Endometrial microvascular endothelial cells (primary cell): ENCODE results near the gene RPS6KA4. TPM values are rescaled to one million over a fixed set of nuclear protein-coding genes. Genes with fewer than 3 reads are reported as not detected.

Experiments used
- in situ Hi-C: cut with HindIII; loops from 2 replicates; pipeline ENCODE4 v1.10.0; 2017; ENCODE audit warnings: low sequenced_read_pairs, low pct_unique_long_range_greater_than_20kb; ENCODE audit errors: inconsistent ontology term
- total RNA-seq: library from RNA; depleted of rRNA; stranded (reverse); fragments of >200 nt; gene quantifications from one replicate; pipeline ENCODE4 v1.2.3, GENCODE V29; 2015; ENCODE audit errors: inconsistent ontology term

The RPS6KA4 gene
- total RNA-seq, 1 donor from 2014 or later: 69.0 TPM

DNA sequence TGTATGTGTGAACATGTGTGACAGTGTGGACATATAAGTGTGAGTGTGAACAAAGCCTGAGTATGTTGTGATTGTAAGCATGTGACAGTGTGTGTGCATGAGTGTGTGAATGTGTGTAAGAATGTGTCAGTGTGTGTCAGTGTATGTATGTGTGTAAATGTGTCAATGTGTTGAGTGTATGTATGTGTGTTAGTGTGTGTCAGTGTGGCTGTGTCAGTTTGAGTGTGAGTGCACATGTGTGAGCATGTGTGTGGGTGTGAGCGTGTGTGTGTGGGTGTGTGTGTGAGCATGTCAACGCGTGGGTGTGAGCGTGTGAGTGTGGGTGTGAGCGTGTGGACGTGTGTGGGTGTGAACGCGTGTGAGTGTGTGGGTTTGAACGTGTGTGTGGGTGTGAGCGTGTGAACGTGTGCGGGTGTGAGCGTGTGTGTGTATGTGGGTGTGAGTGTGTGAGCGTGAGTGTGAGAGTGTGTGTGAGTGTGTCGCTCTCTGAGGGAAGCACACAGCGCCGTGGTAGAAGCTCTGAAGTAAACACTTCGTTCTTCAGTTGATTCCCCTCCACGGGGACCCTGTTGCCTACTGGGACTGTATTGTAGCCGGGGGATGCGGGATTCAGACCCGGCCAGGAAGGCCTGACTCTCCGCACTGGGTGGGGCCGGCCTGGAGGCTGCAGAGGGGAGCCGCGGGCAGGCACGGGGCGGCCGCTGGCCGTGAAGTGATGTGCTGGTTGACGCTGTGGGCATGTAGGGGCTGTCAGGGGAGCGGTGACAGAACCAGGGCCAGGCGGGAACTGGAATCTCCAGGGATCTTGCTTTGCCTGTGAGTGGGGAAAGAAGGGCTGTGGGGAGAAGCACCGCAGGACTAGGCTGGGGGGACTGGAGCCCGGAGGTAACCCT is 21.1 kb downstream of the RPS6KA4 start:
- in situ Hi-C loops: no loop called here

DNA sequence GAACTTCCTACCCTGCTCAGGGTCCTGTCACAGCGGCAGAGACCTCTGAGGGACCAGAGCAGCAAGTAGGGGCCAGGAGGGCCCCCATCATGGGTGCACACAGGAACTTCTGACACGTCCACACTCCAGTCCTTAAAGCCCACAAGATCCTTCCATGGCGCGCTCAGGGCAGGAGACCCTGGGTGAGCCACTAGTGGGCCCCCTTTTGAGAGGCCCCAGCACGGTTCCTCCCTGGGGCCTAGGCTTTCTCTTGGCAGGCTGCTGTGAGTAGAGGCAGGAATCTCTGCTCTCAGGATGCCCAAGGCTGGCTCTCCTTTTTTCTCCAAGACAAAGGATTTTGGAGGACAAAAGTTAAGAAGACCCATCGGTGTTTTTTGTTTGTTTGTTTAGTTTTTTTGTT is 22.4 kb downstream of the RPS6KA4 start:
- in situ Hi-C loops: no loop called here

DNA sequence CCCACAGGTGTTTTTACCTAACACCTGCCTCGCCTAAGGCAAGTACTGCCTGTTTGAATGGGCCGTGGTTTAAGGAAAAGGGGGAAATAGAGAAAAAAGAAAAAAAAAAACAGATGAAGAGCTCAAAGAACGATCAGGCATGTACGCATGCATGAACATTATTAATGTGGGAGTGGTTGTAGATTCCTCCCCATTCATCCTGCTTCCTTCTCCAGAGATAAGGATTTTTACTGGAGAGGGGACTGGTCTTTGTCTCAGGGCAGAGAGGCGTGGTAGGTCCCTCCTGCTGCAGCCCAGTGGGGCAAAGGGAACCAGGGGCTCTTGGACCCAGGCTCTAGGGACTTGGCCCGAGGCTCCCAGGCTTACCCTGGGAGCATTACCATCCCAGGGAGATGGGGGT is 23.1 kb downstream of the RPS6KA4 start:
- in situ Hi-C loops: no loop called here

DNA sequence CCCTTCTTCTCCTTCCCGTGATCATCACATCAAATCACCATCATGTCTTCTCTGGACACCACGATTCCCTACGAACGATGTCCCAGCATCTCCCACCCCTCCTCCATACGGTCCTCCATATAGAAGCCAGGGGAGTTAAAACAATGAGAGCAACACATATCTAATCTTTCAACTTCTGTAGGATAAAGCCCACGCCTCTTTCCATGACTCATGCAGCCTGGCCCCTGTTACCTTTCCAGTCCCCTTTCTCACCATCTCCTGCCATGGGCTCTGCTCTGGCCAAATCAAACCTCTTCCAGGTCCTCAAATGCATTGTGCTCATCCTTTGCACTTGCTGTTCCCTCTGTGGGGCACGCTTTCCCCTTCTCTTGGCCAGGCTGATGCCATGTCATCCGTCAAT is 23.6 kb downstream of the RPS6KA4 start:
- in situ Hi-C loops: no loop called here

DNA sequence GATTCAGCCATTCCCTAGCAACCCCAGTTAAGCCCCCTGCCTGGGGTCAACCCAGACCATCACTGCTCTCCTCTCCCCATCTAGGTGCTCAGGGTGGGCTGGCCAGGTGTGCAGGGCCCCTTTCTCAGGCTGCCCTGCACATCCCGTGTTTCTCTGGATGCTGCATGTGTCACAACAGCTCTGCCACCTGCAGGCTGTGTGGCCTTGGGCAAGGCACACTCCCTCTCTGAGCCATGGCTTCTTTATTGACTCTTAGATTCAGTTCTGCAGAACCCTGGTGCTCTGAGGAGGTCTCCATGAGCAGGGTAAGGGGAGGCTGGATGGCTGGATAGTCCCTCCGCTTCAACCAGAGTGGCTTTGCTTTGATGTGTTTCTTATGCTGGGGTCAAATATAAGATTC is 24.6 kb downstream of the RPS6KA4 start:
- in situ Hi-C loops: no loop called here

DNA sequence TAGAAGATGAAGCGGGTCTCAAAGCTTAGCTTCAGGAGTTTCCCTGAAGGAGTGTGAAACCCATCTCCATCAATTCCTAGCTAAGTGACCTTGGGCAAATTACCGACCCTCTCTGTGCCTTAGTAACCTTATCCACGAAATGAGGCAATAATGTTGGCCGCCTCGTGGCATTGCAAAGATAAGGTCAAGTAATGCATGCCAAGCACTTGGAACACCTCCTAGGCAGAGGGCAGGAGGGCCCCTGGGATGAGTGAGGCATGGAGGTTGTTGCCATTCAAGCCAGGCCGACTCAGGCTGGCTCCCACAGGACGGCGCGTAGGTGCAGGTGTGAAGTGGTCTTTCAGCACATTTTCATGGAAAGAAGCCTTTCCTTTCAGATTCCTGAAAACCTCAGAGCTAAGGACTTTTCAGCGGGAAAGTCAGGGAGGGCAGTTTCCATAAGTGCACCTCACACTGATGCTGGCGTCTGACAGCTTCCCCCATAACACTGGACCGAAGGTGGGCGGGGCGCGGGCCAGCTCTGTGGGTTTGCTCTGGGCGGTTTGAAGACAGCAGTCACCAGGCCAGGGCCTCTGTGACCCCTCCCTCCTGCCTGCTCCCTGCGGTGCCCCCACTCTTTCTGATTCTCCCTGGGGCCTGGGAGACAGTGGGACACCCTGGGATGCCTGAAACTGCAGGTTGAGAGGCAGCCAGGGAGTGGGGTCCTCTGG is 25.2 kb downstream of the RPS6KA4 start:
- in situ Hi-C loops: no loop called here

DNA sequence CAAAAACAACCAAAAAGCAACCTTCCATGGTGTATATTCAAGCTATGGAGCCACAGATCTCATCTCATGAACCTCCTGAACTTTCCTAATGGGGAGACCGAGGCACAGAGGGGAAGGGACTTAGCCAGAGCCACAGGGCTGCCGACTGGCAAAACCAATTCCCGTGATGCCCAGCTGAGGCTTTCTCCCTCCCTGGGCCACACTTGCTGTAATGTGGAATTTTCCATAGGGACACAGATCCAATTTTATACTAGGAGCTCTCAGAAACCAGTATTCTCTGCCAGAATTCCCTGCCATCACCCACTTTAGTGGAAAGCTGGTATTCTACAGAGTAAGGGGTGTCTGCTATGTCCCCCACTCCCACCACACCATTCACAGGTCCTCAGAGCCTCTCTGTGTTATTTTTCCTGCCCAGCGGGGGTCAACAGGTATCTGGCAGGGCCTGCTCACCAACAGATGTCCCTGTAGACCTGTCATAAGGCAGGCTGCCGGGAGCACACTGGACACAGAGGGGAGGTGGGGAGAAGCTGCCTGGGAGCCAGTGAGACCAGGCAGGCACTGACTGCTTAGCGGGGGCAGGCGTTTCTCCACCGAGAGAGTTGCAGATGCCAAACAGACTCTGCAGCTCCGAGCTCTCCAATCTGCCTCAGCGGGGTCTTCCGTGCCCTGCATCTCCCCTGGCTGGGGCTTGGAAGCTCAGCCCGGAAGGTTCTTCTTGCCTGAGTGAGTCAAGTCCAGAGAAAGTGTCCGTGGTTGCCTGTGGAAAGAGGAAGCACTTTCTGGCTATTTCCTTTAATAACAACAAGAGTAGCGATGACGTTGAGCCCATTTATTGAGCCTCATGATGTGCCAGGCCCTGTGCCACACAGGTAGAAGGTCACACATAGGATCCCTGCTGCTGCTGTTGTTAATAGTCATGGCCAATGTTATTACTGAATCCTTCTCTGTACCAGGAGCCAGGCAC is 26.3 kb downstream of the RPS6KA4 start:
- in situ Hi-C loops: no loop called here

DNA sequence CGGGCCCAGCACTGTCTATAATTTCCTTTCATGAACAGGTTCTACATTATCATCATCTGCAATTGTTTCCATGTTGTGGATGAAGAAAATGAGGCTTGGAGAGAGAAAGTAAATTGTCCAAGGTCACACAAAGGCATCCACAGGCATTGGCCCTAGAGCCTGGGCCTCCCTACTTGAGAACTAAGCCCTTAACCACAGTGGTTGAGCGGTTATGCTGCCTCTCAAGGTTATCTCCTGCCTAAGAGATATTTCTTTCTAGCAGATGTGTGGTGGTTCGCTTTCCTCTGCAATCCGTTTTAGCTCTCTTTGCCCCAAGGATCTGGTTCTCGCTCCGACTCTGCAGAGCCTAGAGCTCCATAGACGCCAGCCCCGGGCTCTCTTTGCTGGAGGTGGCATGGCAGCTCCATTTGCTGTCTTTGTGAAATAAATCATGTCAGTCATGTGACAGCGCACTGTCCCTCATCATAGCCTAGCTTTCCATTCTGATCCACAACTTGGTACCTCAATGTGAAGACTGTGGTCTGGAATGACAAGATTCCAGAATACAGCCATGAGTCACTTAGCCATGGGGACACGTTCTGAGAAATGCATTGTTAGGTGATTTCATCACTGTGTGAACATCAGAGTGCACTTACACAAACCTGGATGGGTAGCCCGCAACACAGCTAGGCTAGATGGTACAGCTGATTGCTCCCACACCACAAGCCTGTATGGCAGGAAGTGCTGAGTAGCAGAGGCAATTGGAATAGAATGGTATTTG is 27.2 kb downstream of the RPS6KA4 start:
- in situ Hi-C loops: no loop called here

DNA sequence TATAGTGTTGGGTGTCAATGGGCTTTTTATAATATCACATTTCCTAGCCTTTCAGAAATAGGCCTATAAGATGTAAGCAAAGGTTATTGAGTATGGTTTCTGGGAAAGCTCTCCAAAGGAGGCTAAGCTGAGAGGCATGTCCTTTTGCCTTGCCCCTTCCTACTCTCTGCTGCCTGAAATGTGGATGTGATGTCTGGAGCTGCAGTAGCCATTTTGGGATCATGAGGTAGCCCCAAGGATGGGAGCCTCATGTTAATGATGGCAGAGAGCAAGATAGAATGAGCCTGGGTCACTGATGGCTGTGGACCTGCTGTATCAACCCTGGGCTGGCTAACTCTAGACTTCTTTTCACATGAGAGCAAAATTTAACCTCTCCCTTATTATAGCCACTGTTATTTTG is 29.0 kb downstream of the RPS6KA4 start:
- in situ Hi-C loops: no loop called here

DNA sequence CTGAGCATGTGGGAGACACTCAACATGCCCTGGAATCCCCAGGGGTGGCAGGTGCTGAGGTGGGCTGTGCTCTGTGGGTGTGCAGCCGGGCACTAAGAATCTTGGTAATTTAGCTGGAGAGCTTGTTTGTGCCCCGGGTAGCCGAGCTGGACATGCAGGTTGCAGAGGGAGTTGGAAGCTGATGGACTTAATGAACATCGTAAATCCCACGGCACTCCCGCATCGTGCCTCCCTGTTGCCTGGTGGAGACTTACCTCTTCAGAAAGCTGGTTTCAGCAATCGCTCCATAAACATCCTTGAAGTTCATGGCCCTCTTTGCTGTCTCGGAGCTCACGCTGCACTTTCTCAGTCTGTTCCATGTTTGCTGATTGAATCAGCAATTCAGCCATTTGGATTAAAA is 29.9 kb downstream of the RPS6KA4 start:
- in situ Hi-C loops: no loop called here

DNA sequence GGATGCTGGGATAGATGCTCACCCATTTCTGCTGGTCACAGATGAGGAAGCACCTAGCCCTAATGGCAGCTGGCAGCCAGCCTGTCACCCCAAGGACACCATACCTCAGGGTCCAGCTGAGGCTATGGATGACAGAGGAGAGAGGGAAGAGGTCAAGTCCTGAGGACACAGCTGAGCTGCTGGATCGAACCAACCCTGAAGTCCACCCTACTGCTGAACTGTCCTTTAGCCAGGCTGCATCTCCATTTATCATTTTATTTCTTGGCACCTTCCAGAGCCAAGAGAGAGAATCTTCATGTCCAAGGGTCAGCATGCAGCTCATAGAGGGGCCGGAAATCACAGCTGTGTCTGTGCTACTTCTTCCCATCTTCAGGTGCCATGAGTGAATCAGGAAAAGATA is 30.9 kb downstream of the RPS6KA4 start:
- in situ Hi-C loops: no loop called here

DNA sequence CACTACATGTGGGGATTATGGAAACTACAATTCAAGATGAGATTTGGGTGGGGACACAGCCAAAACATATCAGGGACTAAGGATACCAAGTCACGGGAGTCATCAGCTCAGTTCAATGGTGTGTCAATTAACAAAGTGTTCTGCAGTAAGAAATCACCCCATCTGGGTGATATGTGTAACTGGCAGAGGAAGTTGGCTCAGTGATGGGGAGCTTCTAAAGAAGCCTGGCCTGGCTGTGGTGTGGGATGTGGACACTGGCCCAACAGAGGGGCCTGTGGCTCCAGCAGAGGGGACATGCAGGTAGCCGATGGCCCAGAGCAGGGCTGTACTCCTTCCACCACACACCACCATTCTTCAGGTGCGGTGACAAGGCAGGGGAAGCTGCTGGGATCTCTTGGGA is 31.6 kb downstream of the RPS6KA4 start:
- in situ Hi-C loops: no loop called here

DNA sequence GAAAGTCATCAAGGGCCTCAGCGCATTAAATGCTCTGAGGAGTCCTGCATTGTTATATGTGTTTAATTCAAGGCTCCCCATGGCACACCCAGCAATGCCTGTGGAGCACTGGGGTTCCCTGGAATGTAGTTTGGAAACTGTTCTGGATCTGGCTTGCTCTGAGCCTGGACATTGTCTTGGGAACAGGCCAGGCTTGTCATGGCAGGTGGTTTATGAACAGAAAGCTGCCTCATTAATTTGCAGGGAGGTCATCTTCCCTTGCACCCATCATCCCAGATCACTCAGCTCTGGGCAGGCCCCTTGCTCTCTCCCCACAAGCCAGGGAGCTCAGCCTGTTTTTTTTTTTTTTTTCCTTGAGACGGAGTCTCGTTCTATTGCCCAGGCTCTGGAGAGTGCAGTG is 32.9 kb downstream of the RPS6KA4 start:
- in situ Hi-C loops: no loop called here

DNA sequence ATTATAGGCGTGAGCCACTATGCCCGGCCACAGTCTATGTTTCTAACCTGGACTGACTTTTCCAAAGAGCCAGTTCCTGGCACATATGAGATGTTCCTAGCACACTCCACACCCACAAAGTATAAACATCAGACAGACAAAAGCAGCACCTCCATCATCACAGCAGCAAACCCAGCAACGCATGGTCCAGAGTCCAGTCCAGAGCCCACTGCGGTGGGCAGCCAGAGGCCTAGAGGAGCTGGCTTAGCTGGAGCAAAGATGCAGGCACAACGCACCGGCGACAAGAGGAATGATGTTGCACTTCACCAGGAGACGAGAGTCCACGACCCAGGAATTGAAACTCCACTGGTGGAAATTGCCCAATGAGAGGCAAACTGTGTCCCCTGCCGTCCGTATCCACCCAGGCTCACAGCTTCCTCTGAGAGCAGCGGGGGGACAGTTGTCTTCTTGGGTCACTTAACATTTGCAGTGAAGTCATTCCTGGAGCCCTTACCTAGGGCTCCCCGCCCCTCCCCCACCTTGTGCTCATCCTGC is 36.6 kb downstream of the RPS6KA4 start:
- in situ Hi-C loops: no loop called here

DNA sequence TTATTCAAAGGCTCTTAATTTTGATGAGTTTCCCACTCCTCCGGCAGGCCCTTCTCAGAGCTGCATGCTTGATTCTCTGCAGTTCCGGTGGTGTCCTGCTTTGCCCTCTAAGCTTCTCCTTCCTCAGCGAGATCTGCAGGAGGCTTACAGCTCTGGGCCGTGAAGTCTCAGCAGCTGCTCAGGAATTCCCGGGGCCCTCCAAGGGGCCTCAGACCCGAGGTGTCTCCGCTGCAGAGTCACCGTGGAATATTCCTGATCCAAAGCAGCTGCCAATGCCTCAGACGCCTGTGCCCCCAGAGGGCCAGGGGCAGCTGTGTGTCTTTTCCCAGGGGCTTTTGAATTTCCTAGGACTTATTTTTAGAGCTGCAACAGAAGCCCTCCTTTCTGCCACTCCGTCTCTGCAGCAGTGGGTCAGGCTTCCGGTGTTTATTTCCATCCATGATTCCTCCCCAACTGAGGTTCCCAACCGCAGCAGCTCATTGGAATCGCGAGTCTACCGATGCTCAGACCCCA is 37.2 kb downstream of the RPS6KA4 start:
- in situ Hi-C loops: no loop called here

DNA sequence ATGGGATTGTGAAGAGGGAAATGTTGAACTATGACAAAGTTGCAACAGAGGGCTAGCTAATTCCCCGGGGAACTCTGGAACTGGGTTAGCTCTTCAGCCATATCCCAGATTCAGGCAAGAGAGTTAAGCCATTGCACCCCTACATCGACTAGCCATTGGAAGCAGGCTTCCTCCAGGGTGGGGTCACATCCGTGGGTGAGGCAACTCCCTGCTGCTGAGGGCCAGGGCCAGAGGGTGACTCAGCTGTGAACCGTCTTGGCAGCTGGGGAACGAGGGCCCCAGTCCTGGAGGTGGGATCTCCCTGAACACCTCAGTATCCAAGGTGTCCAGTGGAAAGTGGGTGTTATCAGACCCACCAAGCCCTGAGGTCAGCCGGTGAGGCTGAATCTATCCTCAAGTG is 41.1 kb downstream of the RPS6KA4 start:
- in situ Hi-C loops: no loop called here

DNA sequence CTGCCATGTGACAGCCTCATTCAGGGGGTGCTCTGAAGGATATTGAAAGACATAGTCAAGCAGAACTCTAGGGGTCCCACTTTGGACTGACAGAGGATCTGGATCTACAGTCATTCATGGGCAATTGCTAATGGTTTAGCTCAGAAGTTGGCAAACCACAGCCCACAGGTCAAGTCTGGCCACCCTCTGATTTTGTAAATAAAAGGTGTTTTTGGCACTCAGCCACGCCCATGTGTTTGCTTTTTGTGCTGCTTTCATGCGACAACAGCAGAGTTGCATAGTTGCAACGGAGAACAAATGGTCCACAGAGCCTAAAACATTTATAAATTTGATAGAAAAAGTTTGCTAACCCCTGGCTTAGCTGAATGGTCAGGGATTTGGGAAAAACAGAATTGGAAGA is 41.7 kb downstream of the RPS6KA4 start:
- in situ Hi-C loops: no loop called here

DNA sequence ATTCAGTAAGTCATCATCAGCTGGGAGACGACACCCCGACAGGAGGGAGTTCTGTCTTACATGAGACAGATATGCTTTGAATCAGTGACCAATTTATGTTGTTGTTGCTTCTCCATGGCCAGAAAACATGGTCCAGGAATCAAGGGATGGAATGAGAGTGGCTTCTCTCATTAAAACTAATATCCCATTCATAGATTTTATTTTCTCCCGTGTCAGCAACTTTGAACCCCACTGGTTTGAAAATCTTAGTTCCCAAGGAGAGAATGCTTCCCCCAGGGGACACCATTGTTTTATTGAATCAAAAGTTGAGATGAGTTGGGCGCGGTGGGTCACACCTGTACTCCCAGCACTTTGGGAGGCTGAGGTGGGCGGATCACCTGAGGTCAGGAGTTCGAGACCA is 42.8 kb downstream of the RPS6KA4 start:
- in situ Hi-C loops: no loop called here
